H9 (cell line): ENCODE results near the gene CMSS1. TPM values are rescaled to one million over a fixed set of nuclear protein-coding genes. Genes with fewer than 3 reads are reported as not detected.

Source experiments
- DNase-seq: peaks from one replicate; pipeline ENCODE4 v3.0.0-alpha.2; 2017
- H2AFZ ChIP-seq: one replicate; pipeline ENCODE4 v1.6.1; 2013; ENCODE audit warnings: mild to moderate bottlenecking, low read length, control low read depth, moderate library complexity
- H2AK5ac ChIP-seq: 2 replicates; pipeline ENCODE4 v1.6.1; 2013; ENCODE audit warnings: low read length, control low read depth, mixed read lengths; ENCODE audit not compliant: insufficient read length
- H2BK120ac ChIP-seq: one replicate; pipeline ENCODE4 v1.6.1; 2013; ENCODE audit warnings: low read depth, mild to moderate bottlenecking, low read length, control low read depth, inconsistent platforms; ENCODE audit not compliant: poor library complexity, severe bottlenecking
- H2BK12ac ChIP-seq: 2 replicates; pipeline ENCODE4 v1.6.1; 2013; ENCODE audit warnings: low read length, control low read depth, mixed read lengths, low read depth; ENCODE audit not compliant: insufficient read length
- H2BK15ac ChIP-seq: 2 replicates; pipeline ENCODE4 v1.6.1; 2013; ENCODE audit warnings: low read depth, low read length, control low read depth
- H2BK20ac ChIP-seq: one replicate; pipeline ENCODE4 v1.6.1; 2013; ENCODE audit warnings: low read depth, mild to moderate bottlenecking, low read length, control low read depth, inconsistent platforms; ENCODE audit not compliant: poor library complexity, severe bottlenecking
- H2BK5ac ChIP-seq: 2 replicates; pipeline ENCODE4 v1.6.1; 2013; ENCODE audit warnings: low read length, control low read depth, mixed read lengths; ENCODE audit not compliant: insufficient read length
- H3K14ac ChIP-seq: 2 replicates; pipeline ENCODE4 v1.6.1; 2013; ENCODE audit warnings: low read length, control low read depth; ENCODE audit not compliant: insufficient read depth
- H3K18ac ChIP-seq: 2 replicates; pipeline ENCODE4 v1.6.1; 2013; ENCODE audit warnings: low read depth, mild to moderate bottlenecking, mixed read lengths, low read length, control low read depth; ENCODE audit not compliant: insufficient read length
- H3K23ac ChIP-seq: 2 replicates; pipeline ENCODE4 v1.6.1; 2013; ENCODE audit warnings: low read length, control low read depth, mixed read lengths, low read depth; ENCODE audit not compliant: insufficient read length
- H3K23me2 ChIP-seq: 2 replicates; pipeline ENCODE4 v1.6.1; 2013; ENCODE audit warnings: low read depth, mild to moderate bottlenecking, mixed read lengths, low read length, control low read depth; ENCODE audit not compliant: insufficient read length, poor library complexity, severe bottlenecking
- H3K27ac ChIP-seq: 2 replicates; pipeline ENCODE4 v1.5.1; 2013; ENCODE audit warnings: low read length, control low read depth, mixed read lengths, low read depth; ENCODE audit not compliant: insufficient read length
- H3K27me3 ChIP-seq: 2 replicates; pipeline ENCODE4 v1.6.1; 2013; ENCODE audit warnings: low read length, control low read depth, inconsistent platforms; ENCODE audit not compliant: insufficient read depth
- H3K4ac ChIP-seq: 2 replicates; pipeline ENCODE4 v1.6.1; 2013; ENCODE audit warnings: low read depth, mild to moderate bottlenecking, control low read depth, inconsistent platforms, low read length, moderate library complexity
- H3K4me1 ChIP-seq: 2 replicates; pipeline ENCODE4 v1.6.1; 2013; ENCODE audit warnings: low read length, control low read depth, inconsistent platforms; ENCODE audit not compliant: insufficient read depth
- H3K4me2 ChIP-seq: 2 replicates; pipeline ENCODE4 v1.6.1; 2013; ENCODE audit warnings: low read length, control low read depth, mixed read lengths; ENCODE audit not compliant: insufficient read length, insufficient read depth
- H3K56ac ChIP-seq: 2 replicates; pipeline ENCODE4 v1.6.1; 2013; ENCODE audit warnings: low read depth, mild to moderate bottlenecking, mixed read lengths, low read length, control low read depth; ENCODE audit not compliant: insufficient read length
- H3K79me1 ChIP-seq: 2 replicates; pipeline ENCODE4 v1.6.1; 2013; ENCODE audit warnings: low read depth, mild to moderate bottlenecking, moderate library complexity, low read length, control low read depth, inconsistent platforms; ENCODE audit not compliant: insufficient read depth, poor library complexity, severe bottlenecking
- H3K79me2 ChIP-seq: 2 replicates; pipeline ENCODE4 v1.6.1; 2013; ENCODE audit warnings: low read length, control low read depth, inconsistent platforms; ENCODE audit not compliant: insufficient read depth
- H3K9ac ChIP-seq: 2 replicates; pipeline ENCODE4 v1.6.1; 2013; ENCODE audit warnings: low read length, control low read depth, mixed read lengths; ENCODE audit not compliant: insufficient read length; ENCODE audit errors: extremely low read depth
- H3K9me3 ChIP-seq: one replicate; pipeline ENCODE4 v1.6.1; 2013; ENCODE audit warnings: low read depth, low read length, inconsistent platforms; ENCODE audit not compliant: control insufficient read depth
- H3T11ph ChIP-seq: one replicate; pipeline ENCODE4 v1.6.1; 2013; ENCODE audit warnings: mild to moderate bottlenecking, low read length, control low read depth, inconsistent platforms
- H4K20me1 ChIP-seq: one replicate; pipeline ENCODE4 v1.6.1; 2013; ENCODE audit not compliant: control insufficient read depth, insufficient read length, insufficient read depth
- H4K5ac ChIP-seq: 2 replicates; pipeline ENCODE4 v1.6.1; 2013; ENCODE audit warnings: low read depth, mild to moderate bottlenecking, mixed read lengths, low read length, control low read depth; ENCODE audit not compliant: insufficient read length
- H4K8ac ChIP-seq: replicated peaks from 2 replicates; pipeline ENCODE4 v1.6.1; 2013; ENCODE audit warnings: low read length, control low read depth, mixed read lengths, low read depth; ENCODE audit not compliant: insufficient read length
- H4K91ac ChIP-seq: 2 replicates; pipeline ENCODE4 v1.6.1; 2013; ENCODE audit warnings: low read depth, mild to moderate bottlenecking, moderate library complexity, mixed read lengths, low read length, control low read depth; ENCODE audit not compliant: insufficient read length
- H3K27ac Mint-ChIP-seq, 3 experiments: 2 replicates in 2 of 3; 3 replicates in 1 of 3; pipeline ENCODE4 v1.8.0; 2020 to 2021; ENCODE audit warnings: mixed read lengths in 3 of 3, mild to moderate bottlenecking in 1 of 3, moderate library complexity in 1 of 3
- H3K27me3 Mint-ChIP-seq: 2 replicates; pipeline ENCODE4 v1.8.0; 2021; ENCODE audit warnings: low read depth, mild to moderate bottlenecking, moderate library complexity, mixed read lengths
- H3K36me3 Mint-ChIP-seq, 3 experiments: 2 replicates in 2 of 3; 3 replicates in 1 of 3; pipeline ENCODE4 v1.8.0; 2020 to 2021; ENCODE audit warnings: low read depth in 3 of 3, mixed read lengths in 3 of 3; ENCODE audit not compliant: insufficient read depth in 1 of 3
- H3K4me1 Mint-ChIP-seq, 2 experiments: 2 replicates each; pipeline ENCODE4 v1.8.0; 2020; ENCODE audit warnings: mixed read lengths in 2 of 2
- H3K4me3 Mint-ChIP-seq, 2 experiments: 2 replicates in 1 of 2; 3 replicates in 1 of 2; pipeline ENCODE4 v1.8.0; 2020 to 2021; ENCODE audit warnings: mild to moderate bottlenecking in 2 of 2, mixed read lengths in 2 of 2, moderate library complexity in 1 of 2
- H3K9me3 Mint-ChIP-seq, 2 experiments: 2 replicates in 1 of 2; 3 replicates in 1 of 2; pipeline ENCODE4 v1.8.0; 2020; ENCODE audit warnings: mild to moderate bottlenecking in 2 of 2, mixed read lengths in 2 of 2, moderate library complexity in 1 of 2
- CTCF ChIP-seq: fragments of 200-600 bp; sonication (generic); conservative IDR thresholded peaks from 3 replicates; pipeline ENCODE4 v1.8.0; 2021; ENCODE audit warnings: antibody characterized with exemption, mild to moderate bottlenecking
- total RNA-seq: library from RNA; stranded (reverse); gene quantifications from 2 replicates; pipeline ENCODE4 v1.2.1, GENCODE V29; 2021

CMSS1 gene
- total RNA-seq, 1 experiment from 2014 or later: 61.8 TPM

DNA sequence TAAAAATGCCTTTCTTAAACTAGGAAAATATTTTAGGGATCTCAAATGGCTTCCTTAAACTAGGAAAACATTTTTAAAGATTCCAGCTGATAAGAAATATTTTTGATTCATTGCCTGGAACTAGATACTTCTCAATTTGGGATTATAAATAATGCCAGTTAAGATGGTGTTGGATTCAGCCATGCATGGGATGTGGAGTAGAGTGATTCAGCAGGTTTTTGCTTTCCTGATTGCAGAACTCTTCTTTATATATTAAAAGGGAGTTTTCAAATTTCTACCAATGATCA, 281.1 kb downstream of the CMSS1 start:
- Histone ChIP-seq H3K9me3 (no peaks in the 10 kb centered on the region), H3K79me1 (no peaks in the 10 kb centered on the region), H2AFZ (no peak overlapping the region), H2BK120ac (no peak overlapping the region), H2BK12ac (no peak overlapping the region), H4K91ac (no peak overlapping the region), H4K5ac (no peak overlapping the region), H3K23me2 (no peaks in the 10 kb centered on the region), H3K4ac (no peak overlapping the region), H3K4me1 (no peaks in the 10 kb centered on the region), H2BK15ac (no peak overlapping the region), H3K9ac (no peak overlapping the region), H3K14ac (no peak overlapping the region), H3K23ac (no peak overlapping the region), H3K27ac (no peak overlapping the region), H3K18ac (no peak overlapping the region), H4K8ac (no peak overlapping the region), H2BK20ac (no peak overlapping the region), H3K56ac (no peak overlapping the region), H3K4me2 (no peak overlapping the region), H2AK5ac (no peak overlapping the region), H4K20me1 (no peaks in the 10 kb centered on the region), H3K79me2 (0 out of 2 replicates have a peak, but pooled peaks cover 2% of the 10 kb centered on the region), H3K27me3 (no peaks in the 10 kb centered on the region), H3T11ph (no peak overlapping the region), H2BK5ac (no peak overlapping the region)
- Mint-ChIP-seq H3K36me3 (peaks cover 0 to 3% (median 0%) of the 10 kb centered on the region in 3 experiments; a peak in 2 of 7 replicates), H3K9me3 (no peaks in the 10 kb centered on the region; a peak in 1 of 5 replicates), H3K4me1 (0 out of 4 replicates have a peak, but pooled peaks cover 0 to 5% of the 10 kb centered on the region in 2 experiments), H3K27me3 (no peaks in the 10 kb centered on the region), H3K27ac (no peak overlapping the region; a peak in 1 of 7 replicates), H3K4me3 (no peak overlapping the region)
- TF ChIP-seq CTCF: no peak
- DNase-seq: no peak
